ENCODE results near the gene DLD.
"Not testable (repeated sequence)": the region's sequence is repeated elsewhere in the genome, so short reads cannot be mapped to it uniquely, and the experiment has no call there.

Gene DLD, protein sequence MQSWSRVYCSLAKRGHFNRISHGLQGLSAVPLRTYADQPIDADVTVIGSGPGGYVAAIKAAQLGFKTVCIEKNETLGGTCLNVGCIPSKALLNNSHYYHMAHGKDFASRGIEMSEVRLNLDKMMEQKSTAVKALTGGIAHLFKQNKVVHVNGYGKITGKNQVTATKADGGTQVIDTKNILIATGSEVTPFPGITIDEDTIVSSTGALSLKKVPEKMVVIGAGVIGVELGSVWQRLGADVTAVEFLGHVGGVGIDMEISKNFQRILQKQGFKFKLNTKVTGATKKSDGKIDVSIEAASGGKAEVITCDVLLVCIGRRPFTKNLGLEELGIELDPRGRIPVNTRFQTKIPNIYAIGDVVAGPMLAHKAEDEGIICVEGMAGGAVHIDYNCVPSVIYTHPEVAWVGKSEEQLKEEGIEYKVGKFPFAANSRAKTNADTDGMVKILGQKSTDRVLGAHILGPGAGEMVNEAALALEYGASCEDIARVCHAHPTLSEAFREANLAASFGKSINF

GRCh38 chr7:107890962-107891635 is at the start of gene DLD:
DLD (plus strand) TSS chr7:107891183; CDS start chr7:107891251, 68 bp downstream.
- peak; percentile 81 for DNase-seq (ENCODE audit: low read depth)

DNA sequence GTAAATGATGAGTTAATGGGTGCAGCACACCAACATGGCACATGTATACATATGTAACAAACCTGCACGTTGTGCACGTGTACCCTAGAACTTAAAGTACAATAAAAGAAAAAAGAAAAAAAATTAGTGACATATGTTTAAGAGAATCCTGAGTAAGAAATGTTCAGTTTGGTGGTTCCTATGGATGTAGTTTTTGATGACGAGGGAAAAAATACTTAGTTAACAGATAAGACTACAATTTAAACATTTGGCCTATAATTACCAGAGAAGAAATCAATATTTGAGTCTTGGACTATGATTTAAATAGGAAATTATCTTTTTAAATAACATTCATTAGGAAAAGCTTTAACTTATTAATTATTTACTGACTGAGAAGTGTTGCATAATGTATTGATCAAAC is 48.8 kb upstream of the DLD start:
- no peak for DNase-seq (ENCODE audit: low read depth)

GRCh38 chr7:107843184-107843583 is 47.8 kb upstream of the DLD start:
- no peak for DNase-seq (ENCODE audit: low read depth)

DNA sequence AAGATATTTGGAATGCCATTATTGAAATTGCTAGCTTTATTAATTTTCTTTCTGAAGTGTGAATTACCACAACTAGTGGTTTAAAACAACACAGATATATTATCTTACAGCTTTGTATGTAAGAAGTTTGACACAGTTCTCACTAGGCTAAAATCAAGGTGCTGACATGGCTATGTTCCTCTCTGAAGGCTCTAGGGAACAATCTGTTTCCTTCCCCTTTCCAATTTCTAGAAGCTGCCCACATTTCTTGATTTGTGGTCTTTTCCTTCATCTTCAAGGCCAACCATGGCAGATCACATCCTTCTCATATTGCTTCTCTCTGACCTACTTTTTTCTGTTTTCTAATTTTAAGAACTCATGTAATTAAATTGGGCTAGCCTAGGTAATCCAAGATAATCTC is 44.7 kb upstream of the DLD start:
- no peak for DNase-seq (ENCODE audit: low read depth)

- no peak for DNase-seq (ENCODE audit: low read depth)
Observed at GRCh38 chr7:107847168-107847835, 43.7 kb upstream of the DLD start.

DNA sequence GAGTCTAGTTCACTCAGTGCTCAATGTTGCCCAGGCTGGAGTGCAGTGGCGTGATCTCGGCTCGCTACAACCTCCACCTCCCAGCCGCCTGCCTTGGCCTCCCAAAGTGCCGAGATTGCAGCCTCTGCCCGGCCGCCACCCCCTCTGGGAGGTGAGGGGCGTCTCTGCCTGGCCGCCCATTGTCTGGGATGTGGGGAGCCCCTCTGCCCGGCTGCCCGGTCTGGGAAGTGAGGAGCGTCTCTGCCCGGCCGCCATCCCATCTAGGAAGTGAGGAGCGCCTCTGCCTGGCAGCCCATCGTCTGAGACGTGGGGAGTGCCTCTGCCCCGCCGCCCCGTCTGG is 43.2 kb upstream of the DLD start:
- DNase-seq (ENCODE audit: low read depth) = not testable (repeated sequence)

DNA sequence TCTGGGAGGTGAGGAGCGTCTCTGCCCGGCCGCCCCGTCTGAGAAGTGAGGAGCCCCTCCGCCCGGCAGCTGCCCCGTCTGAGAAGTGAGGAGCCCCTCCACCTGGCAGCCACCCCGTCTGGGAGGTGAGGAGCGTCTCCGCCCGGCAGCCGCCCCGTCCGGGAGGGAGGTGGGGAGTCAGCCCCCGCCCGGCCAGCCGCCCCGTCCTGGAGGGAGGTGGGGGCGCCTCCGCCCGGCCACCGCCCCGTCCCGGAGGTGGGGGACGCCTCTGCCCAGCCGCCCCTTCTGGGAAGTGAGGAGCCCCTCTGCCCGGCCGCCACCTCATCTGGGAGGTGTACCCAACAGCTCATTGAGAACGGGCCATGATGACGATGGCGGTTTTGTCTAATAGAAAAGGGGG is 42.8 kb upstream of the DLD start:
- DNase-seq (ENCODE audit: low read depth) = not testable (repeated sequence)

DNA sequence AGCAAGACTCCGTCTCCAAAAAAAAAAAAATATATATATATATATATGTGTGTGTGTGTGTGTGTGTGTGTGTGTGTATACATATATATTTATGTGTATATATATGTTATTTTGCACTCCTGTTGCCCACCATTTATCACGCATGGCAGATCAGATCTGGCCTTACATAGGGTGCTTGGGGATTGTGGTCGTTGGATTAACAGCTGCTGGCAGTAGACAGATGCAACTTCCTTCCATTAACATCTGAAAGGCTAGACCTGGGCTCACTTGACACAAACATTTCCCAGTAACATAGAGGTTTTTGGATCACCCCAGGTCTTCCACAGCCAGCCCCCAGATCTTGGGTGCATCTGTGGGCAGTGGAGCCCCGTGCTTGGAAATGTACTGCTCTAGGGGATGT is 40.8 kb upstream of the DLD start:
- DNase-seq (ENCODE audit: low read depth) = no peak

- no peak for DNase-seq (ENCODE audit: low read depth)
Observed at GRCh38 chr7:107850643-107851042, 40.3 kb upstream of the DLD start.

DNA sequence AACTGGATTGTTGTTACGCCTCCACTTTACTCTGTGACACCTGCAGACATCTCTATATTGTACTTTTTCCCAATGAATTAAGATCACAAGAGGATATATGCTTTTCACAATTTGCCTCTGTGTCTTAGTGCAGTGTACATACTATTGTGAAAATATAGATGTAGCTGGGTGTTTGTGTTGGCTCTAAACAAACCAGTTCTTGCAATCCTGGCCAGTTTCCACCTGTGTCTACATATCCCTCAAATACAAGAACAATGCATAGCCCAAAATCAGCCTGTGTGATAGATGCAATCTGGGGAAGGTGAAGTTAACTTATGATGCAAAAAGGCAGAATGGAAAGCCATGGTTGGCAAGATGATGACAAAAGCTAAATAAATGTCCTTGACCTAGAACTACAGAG is 36.5 kb upstream of the DLD start:
- DNase-seq (ENCODE audit: low read depth) = no peak

GRCh38 chr7:107854989-107855388 is 36.0 kb upstream of the DLD start:
- DNase-seq (ENCODE audit: low read depth) = no peak

GRCh38 chr7:107856806-107857540 is 34.0 kb upstream of the DLD start:
- DNase-seq (ENCODE audit: low read depth) = no peak

DNA sequence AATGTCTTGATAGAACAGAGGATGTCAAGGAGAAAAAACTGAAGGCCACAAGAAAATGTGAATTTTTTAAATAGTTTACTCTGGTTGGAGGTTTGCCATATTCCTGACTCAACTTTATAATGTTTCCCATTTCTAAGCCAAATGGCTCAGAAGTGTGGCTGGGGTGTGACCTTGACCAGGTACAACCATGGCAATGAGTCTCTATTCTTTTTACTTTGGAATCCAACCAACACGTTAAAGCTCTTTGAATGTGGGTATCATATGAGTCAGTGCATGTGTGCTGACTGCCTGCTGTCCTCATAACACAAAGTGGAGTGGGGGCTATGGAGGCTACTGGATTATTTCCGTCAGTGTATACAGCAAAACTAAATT is 33.5 kb upstream of the DLD start:
- DNase-seq (ENCODE audit: low read depth) = no peak

DNA sequence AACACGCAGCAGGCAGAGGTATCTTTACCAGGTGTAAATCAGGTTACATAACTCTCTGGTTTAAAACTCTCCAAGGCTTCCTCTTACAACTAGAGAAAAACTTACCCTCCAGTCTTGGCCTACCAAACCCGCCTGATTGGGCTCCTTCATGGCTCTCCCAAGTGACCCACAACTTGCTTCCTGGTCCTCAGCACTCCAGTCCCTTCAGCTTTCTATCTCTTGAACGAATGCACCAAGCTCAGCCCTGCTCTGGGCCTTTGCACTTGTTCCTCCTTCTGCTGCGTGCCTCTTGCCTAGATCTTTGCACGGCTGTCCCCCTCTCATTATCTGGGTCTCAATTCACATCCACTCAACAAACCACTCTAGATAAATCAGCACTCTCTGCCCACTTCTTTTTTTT is 32.7 kb upstream of the DLD start:
- no peak for DNase-seq (ENCODE audit: low read depth)

- no peak for DNase-seq (ENCODE audit: low read depth)
Observed at GRCh38 chr7:107860279-107860961, 30.6 kb upstream of the DLD start.

- DNase-seq (ENCODE audit: low read depth) = no peak
Observed at GRCh38 chr7:107860981-107861652, 29.9 kb upstream of the DLD start.

DNA sequence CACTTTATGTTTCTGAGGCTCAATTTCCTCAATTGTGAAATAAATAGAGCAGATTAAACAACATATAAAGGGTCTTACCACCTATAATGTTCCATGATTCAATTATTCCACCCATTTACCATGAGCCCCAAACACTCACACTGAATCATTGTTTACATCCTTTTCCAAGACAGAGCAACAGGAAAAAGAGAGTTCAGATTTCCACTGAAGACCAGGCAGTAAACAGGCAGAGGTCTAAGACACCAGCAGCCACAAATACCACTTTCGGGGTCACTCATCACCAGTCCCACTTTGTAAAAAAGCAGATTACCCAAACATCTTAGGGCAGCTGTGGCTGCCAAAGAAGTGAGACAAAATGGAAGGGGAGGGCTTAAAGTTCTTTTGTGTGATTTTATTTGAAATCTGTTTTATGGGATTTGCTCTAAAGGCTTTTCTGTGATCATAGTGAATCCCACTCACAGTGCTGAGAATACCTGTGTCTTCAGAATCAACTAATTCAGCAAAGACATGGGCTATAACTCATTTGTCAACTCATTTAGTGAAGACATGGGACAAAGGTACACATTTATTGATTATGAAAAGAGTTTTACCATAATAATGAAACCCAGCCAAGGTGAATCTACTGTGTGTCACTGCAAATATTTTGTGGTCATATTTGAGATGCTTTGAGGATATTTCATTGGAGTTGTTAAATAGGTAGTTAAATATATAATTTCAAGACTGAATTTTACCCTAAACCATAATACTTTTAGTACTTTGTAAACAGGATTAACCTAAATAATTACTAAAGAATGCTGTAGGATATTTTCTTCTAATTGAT is 24.8 kb upstream of the DLD start:
- no peak for DNase-seq (ENCODE audit: low read depth)

- DNase-seq (ENCODE audit: low read depth) = no peak
Observed at GRCh38 chr7:107867858-107868466, 23.0 kb upstream of the DLD start.

- DNase-seq (ENCODE audit: low read depth) = no peak
Observed at GRCh38 chr7:107870427-107871000, 20.5 kb upstream of the DLD start.
